Activated T-cell treated with anti-CD3 and anti-CD28 coated beads for 24 hours (primary cell): ENCODE results near the gene PLEKHM1.
A peak's percentile ranks its signal among the peaks of the same experiment; 100 is the strongest.
"Not testable (repeated sequence)": the region's sequence is repeated elsewhere in the genome, so short reads cannot be mapped to it uniquely, and the experiment has no call there.

Experiments used
- DNase-seq: peaks from one replicate; pipeline ENCODE4 v3.0.0-alpha.2; 2020; ENCODE audit warnings: low read depth

The PLEKHM1 gene

GRCh38 chr17:45461524-45462327 lies 28.8 kb downstream of the PLEKHM1 start:
- DNase-seq: peak; percentile 11

GRCh38 chr17:45460422-45460821 lies 30.1 kb downstream of the PLEKHM1 start:
- not testable (repeated sequence) for DNase-seq

- not testable (repeated sequence) for DNase-seq
Measured at GRCh38 chr17:45454341-45454740, 36.2 kb downstream of the PLEKHM1 start.

GRCh38 chr17:45453731-45454130 lies 36.8 kb downstream of the PLEKHM1 start:
- not testable (repeated sequence) for DNase-seq

GRCh38 chr17:45453225-45453534 lies 37.3 kb downstream of the PLEKHM1 start:
- not testable (repeated sequence) for DNase-seq

GRCh38 chr17:45452329-45453224 lies 37.9 kb downstream of the PLEKHM1 start:
- DNase-seq: not testable (repeated sequence)

- not testable (repeated sequence) for DNase-seq
Measured at GRCh38 chr17:45451660-45452059, 38.9 kb downstream of the PLEKHM1 start.

- DNase-seq: no peak
Measured at GRCh38 chr17:45451131-45451530, 39.4 kb downstream of the PLEKHM1 start.

GRCh38 chr17:45449708-45450329 lies 40.7 kb downstream of the PLEKHM1 start:
- DNase-seq: not testable (repeated sequence)

GRCh38 chr17:45449260-45449659 lies 41.3 kb downstream of the PLEKHM1 start:
- DNase-seq: not testable (repeated sequence)

- not testable (repeated sequence) for DNase-seq
Measured at GRCh38 chr17:45448483-45448882, 42.0 kb downstream of the PLEKHM1 start.

- not testable (repeated sequence) for DNase-seq
Measured at GRCh38 chr17:45448066-45448465, 42.5 kb downstream of the PLEKHM1 start.

GRCh38 chr17:45447650-45448049 lies 42.9 kb downstream of the PLEKHM1 start:
- DNase-seq: not testable (repeated sequence)

- not testable (repeated sequence) for DNase-seq
Measured at GRCh38 chr17:45446872-45447625, 43.5 kb downstream of the PLEKHM1 start.

- peak; percentile 21 for DNase-seq
Measured at GRCh38 chr17:45445901-45446743, 44.4 kb downstream of the PLEKHM1 start.

- DNase-seq: not testable (repeated sequence)
Measured at GRCh38 chr17:45444856-45445820, 45.4 kb downstream of the PLEKHM1 start.

- not testable (repeated sequence) for DNase-seq
Measured at GRCh38 chr17:45444301-45444700, 46.2 kb downstream of the PLEKHM1 start.

GRCh38 chr17:45443371-45444260 lies 46.9 kb downstream of the PLEKHM1 start:
- not testable (repeated sequence) for DNase-seq
